ENCODE measurements around the gene DENND1A. TPM values are rescaled to one million over a fixed set of nuclear protein-coding genes. Genes with fewer than 3 reads are reported as not detected.

Gene DENND1A
- total RNA-seq, 4 donors from 2014 or later: 20.9 to 33.6 (median 23.7) TPM

DNA sequence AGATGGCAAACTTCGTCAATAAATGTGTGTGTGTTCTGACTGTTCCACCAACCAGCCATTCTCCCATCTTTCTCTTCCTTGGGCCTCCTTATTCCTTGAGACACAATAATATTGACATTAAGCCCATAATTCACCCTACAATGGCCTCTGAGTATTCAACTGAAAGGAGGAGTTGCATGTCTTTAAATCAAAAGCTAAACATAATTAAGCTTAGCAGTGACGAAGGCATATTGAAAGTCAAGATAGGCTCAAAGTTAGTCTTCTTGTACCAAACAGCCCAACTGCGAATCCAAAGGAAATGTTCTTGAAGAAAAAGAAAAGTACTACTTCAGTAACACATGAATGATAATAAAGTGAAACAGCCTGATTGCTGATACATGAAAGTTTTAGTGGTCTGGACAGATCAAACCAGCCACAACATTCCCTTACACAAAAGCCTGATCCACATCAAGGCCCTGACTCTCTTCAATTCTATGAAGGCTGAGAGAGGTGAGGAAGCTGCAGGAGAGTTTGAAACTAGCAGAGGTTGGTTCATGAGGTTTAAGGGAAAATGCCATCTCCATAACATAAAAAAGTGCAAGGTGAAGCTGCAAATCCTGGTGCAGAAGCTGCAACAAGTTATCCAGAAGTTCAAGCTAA, 81.4 kb downstream of the DENND1A start:
- TF ChIP-seq, protein P1, sequence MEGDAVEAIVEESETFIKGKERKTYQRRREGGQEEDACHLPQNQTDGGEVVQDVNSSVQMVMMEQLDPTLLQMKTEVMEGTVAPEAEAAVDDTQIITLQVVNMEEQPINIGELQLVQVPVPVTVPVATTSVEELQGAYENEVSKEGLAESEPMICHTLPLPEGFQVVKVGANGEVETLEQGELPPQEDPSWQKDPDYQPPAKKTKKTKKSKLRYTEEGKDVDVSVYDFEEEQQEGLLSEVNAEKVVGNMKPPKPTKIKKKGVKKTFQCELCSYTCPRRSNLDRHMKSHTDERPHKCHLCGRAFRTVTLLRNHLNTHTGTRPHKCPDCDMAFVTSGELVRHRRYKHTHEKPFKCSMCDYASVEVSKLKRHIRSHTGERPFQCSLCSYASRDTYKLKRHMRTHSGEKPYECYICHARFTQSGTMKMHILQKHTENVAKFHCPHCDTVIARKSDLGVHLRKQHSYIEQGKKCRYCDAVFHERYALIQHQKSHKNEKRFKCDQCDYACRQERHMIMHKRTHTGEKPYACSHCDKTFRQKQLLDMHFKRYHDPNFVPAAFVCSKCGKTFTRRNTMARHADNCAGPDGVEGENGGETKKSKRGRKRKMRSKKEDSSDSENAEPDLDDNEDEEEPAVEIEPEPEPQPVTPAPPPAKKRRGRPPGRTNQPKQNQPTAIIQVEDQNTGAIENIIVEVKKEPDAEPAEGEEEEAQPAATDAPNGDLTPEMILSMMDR (IDR thresholded peaks at IDR 0.05): no peak
- TF ChIP-seq POLR2AphosphoS5 (IDR thresholded peaks at IDR 0.05): no peak
- no peak for TF ChIP-seq EP300 (IDR thresholded peaks at IDR 0.05)
- TF ChIP-seq POLR2A (IDR thresholded peaks at IDR 0.05): no peak
- no peak for ATAC-seq
- H3K9me3 ChIP-seq: peaks cover 0 to 47% (median 0%) of the 10 kb centered on the region in 3 donors

GRCh38 chr9:123846966-123847365, 83.0 kb downstream of the DENND1A start:
- TF ChIP-seq EP300 (IDR thresholded peaks at IDR 0.05): no peak
- TF ChIP-seq POLR2A (IDR thresholded peaks at IDR 0.05): no peak
- TF ChIP-seq POLR2AphosphoS5 (IDR thresholded peaks at IDR 0.05): no peak
- TF ChIP-seq, protein P1 (IDR thresholded peaks at IDR 0.05): no peak
- no peak for ATAC-seq
- Histone ChIP-seq H3K4me1 (no peaks in the 10 kb centered on the region), H3K27ac (no peak overlapping the region), H3K36me3 (peaks cover 0 to 37% of the 10 kb centered on the region in 2 donors), H3K4me3 (no peak overlapping the region), H3K27me3 (no peaks in the 10 kb centered on the region), H3K9me3 (peaks cover 0 to 58% (median 0%) of the 10 kb centered on the region in 3 donors)

More for the DNA sequence above, 81.4 kb downstream of the DENND1A start:
- whole genome bisulfite sequencing, 2 donors (ENCODE audit: low coverage in 1 of 2): 88 to 97% methylated on average over 2 to 3 of the region's 3 CpGs
- Histone ChIP-seq H3K27me3 (no peaks in the 10 kb centered on the region), H3K36me3 (peaks cover 0 to 27% of the 10 kb centered on the region in 2 donors), H3K27ac (no peak overlapping the region), H3K4me1 (no peaks in the 10 kb centered on the region), H3K4me3 (no peak overlapping the region)

GRCh38 chr9:123843703-123844102, 86.2 kb downstream of the DENND1A start:
- H3K27ac ChIP-seq: no peak overlapping the region
- H3K27me3 ChIP-seq: no peaks in the 10 kb centered on the region
- H3K9me3 ChIP-seq: peaks cover 0 to 58% (median 0%) of the 10 kb centered on the region in 3 donors
- 92 to 98% methylated on average over 4 of the region's 4 CpGs for WGBS, 2 donors (ENCODE audit: low coverage in 1 of 2)
- no peak for ATAC-seq
- no peak overlapping the region for H3K4me3 ChIP-seq
- H3K4me1 ChIP-seq: no peaks in the 10 kb centered on the region
- TF ChIP-seq EP300 (IDR thresholded peaks at IDR 0.05) (no peak), POLR2A (IDR thresholded peaks at IDR 0.05) (no peak), POLR2AphosphoS5 (IDR thresholded peaks at IDR 0.05) (no peak)
- TF ChIP-seq, protein P1 (IDR thresholded peaks at IDR 0.05): no peak
- peaks cover 0 to 33% of the 10 kb centered on the region in 2 donors for H3K36me3 ChIP-seq

DNA sequence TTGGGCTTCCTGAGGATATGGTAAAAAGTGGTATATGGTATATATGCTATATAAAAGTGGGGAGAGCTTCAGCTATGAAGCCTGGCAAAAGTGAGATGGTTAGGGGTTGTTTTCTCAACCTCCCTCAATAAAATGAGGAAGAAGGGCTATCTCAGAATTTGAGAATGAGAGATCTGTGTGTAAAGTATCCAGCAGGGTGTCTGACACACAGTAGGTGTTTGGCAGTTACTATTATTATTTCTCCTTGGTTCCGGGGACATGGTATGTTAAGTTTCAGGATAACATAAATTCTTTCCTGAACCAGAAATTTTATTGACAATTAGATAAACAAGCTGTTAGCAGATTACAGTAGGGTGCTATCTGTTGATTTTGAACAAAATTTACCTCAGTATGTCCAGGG, 94.1 kb downstream of the DENND1A start:
- Histone ChIP-seq H3K4me1 (peaks cover 0 to 18% (median 4%) of the 10 kb centered on the region in 3 donors), H3K27ac (no peak overlapping the region), H3K36me3 (no peaks in the 10 kb centered on the region), H3K27me3 (no peaks in the 10 kb centered on the region), H3K4me3 (no peak overlapping the region), H3K9me3 (no peaks in the 10 kb centered on the region)
- ATAC-seq: no peak
- 75 to 80% methylated on average over 1 of the region's 1 CpG for WGBS, 2 donors (ENCODE audit: low coverage in 1 of 2)
- TF ChIP-seq, protein P1 (IDR thresholded peaks at IDR 0.05): no peak
- no peak for TF ChIP-seq POLR2AphosphoS5 (IDR thresholded peaks at IDR 0.05)
- TF ChIP-seq POLR2A (IDR thresholded peaks at IDR 0.05): no peak
- TF ChIP-seq EP300 (IDR thresholded peaks at IDR 0.05): no peak

GRCh38 chr9:123834889-123835562, 94.9 kb downstream of the DENND1A start:
- 23 to 48% methylated on average over 7 of the region's 7 CpGs for WGBS, 2 donors (ENCODE audit: low coverage in 1 of 2)
- Histone ChIP-seq H3K27ac (no peak overlapping the region), H3K9me3 (no peaks in the 10 kb centered on the region), H3K4me1 (peaks cover 0 to 18% (median 4%) of the 10 kb centered on the region in 3 donors), H3K36me3 (no peaks in the 10 kb centered on the region), H3K27me3 (no peaks in the 10 kb centered on the region), H3K4me3 (no peak overlapping the region)
- TF ChIP-seq POLR2AphosphoS5 (IDR thresholded peaks at IDR 0.05) (no peak), POLR2A (IDR thresholded peaks at IDR 0.05) (no peak), EP300 (IDR thresholded peaks at IDR 0.05) (no peak)
- TF ChIP-seq, protein P1 (IDR thresholded peaks at IDR 0.05): no peak
- ATAC-seq: no peak
